BE2C (cell line): ENCODE measurements around the gene INPPL1.
A peak's percentile ranks its signal among the peaks of the same experiment; 100 is the strongest.

Source experiments
- DNase-seq: peaks from one replicate; pipeline ENCODE4 v3.0.0-alpha.2; 2020
- H3K27me3 ChIP-seq: fragments of 250-450 bp; sonication (Bioruptor Pico); 2 replicates; pipeline ENCODE4 v1.5.1; 2020; ENCODE audit warnings: mild to moderate bottlenecking
- H3K36me3 ChIP-seq: fragments of 250-450 bp; sonication (Bioruptor Pico); 2 replicates; pipeline ENCODE4 v1.5.1; 2020; ENCODE audit warnings: mild to moderate bottlenecking
- H3K4me1 ChIP-seq: fragments of 250-450 bp; sonication (Bioruptor Pico); 2 replicates; pipeline ENCODE4 v1.5.1; 2020
- H3K4me3 ChIP-seq: 2 replicates; pipeline ENCODE4 v1.5.1; 2011; ENCODE audit warnings: low read depth, low read length
- H3K9me3 ChIP-seq: fragments of 250-450 bp; sonication (Bioruptor Pico); 2 replicates; pipeline ENCODE4 v1.5.1; 2020
- CTCF ChIP-seq: IDR thresholded peaks from 2 replicates; pipeline ENCODE4 v1.5.1; 2012; ENCODE audit warnings: mild to moderate bottlenecking, low read depth, low read length

Gene INPPL1

GRCh38 chr11:72238040-72238450 lies 13.5 kb downstream of the INPPL1 start:
- DNase-seq = peak; percentile 94
- Histone ChIP-seq H3K9me3 (no peaks in the 10 kb centered on the region), H3K36me3 (peaks cover 96% of the 10 kb centered on the region), H3K27me3 (no peaks in the 10 kb centered on the region), H3K4me1 (peaks cover 18% of the 10 kb centered on the region), H3K4me3 (peak overlapping the region; percentile 67)
- peak; percentile 94 for TF ChIP-seq CTCF

- DNase-seq = peak; percentile 82
- no peaks in the 10 kb centered on the region for H3K9me3 ChIP-seq
- peaks cover 96% of the 10 kb centered on the region for H3K36me3 ChIP-seq
- no peaks in the 10 kb centered on the region for H3K27me3 ChIP-seq
- no peak; the same call in 1 of the 2 replicates for TF ChIP-seq CTCF
- peak overlapping the region; percentile 67 for H3K4me3 ChIP-seq
- peaks cover 18% of the 10 kb centered on the region for H3K4me1 ChIP-seq
Measured at GRCh38 chr11:72238492-72239312, 14.1 kb downstream of the INPPL1 start.

GRCh38 chr11:72239313-72239848 lies 14.8 kb downstream of the INPPL1 start:
- TF ChIP-seq CTCF = no peak
- H3K27me3 ChIP-seq = no peaks in the 10 kb centered on the region
- DNase-seq = peak; percentile 94
- H3K9me3 ChIP-seq = no peaks in the 10 kb centered on the region
- peaks cover 18% of the 10 kb centered on the region for H3K4me1 ChIP-seq
- peaks cover 90% of the 10 kb centered on the region for H3K36me3 ChIP-seq
- H3K4me3 ChIP-seq = peak overlapping the region; percentile 67

- Histone ChIP-seq H3K4me3 (peak overlapping the region; percentile 100), H3K36me3 (peaks cover 84% of the 10 kb centered on the region), H3K9me3 (no peaks in the 10 kb centered on the region), H3K4me1 (peaks cover 18% of the 10 kb centered on the region), H3K27me3 (no peaks in the 10 kb centered on the region)
- peak; percentile 54 for DNase-seq
- no peak for TF ChIP-seq CTCF
Measured at GRCh38 chr11:72239849-72240460, 15.4 kb downstream of the INPPL1 start.

GRCh38 chr11:72240461-72241290 lies 16.1 kb downstream of the INPPL1 start:
- H3K36me3 ChIP-seq = peaks cover 77% of the 10 kb centered on the region
- no peaks in the 10 kb centered on the region for H3K27me3 ChIP-seq
- DNase-seq = peak; percentile 62
- peak overlapping the region; percentile 100 for H3K4me3 ChIP-seq
- no peaks in the 10 kb centered on the region for H3K9me3 ChIP-seq
- TF ChIP-seq CTCF = no peak
- H3K4me1 ChIP-seq = peaks cover 22% of the 10 kb centered on the region
